ENCODE data around the gene LORICRIN.
A peak's percentile ranks its signal among the peaks of the same experiment; 100 is the strongest.

Gene LORICRIN

GRCh38 chr1:153265457-153265856 lies 6.0 kb downstream of the LORICRIN start:
- in situ Hi-C loops (cut with MboI; ENCODE audit: low sequenced_read_pairs, unreplicated experiment) = no loop called here
- no peak for TF ChIP-seq CTCF (IDR thresholded peaks at IDR 0.05; ENCODE audit: borderline replicate concordance, control extremely low read depth, extremely low read depth, insufficient read depth, missing control alignments)
- no peak for DNase-seq (ENCODE audit: low spot score)

- no peak for DNase-seq (ENCODE audit: low spot score)
- in situ Hi-C loops (cut with MboI; ENCODE audit: low sequenced_read_pairs, unreplicated experiment) = no loop called here
- TF ChIP-seq CTCF (IDR thresholded peaks at IDR 0.05; ENCODE audit: borderline replicate concordance, control extremely low read depth, extremely low read depth, insufficient read depth, missing control alignments) = no peak
These were observed 12.2 kb downstream of the LORICRIN start for GRCh38 chr1:153271711-153272110.

GRCh38 chr1:153272186-153272585 lies 12.7 kb downstream of the LORICRIN start:
- DNase-seq (ENCODE audit: low spot score) = no peak
- no peak for TF ChIP-seq CTCF (IDR thresholded peaks at IDR 0.05; ENCODE audit: borderline replicate concordance, control extremely low read depth, extremely low read depth, insufficient read depth, missing control alignments)
- in situ Hi-C loops (cut with MboI; ENCODE audit: low sequenced_read_pairs, unreplicated experiment) = no loop called here

- TF ChIP-seq CTCF (IDR thresholded peaks at IDR 0.05; ENCODE audit: borderline replicate concordance, control extremely low read depth, extremely low read depth, insufficient read depth, missing control alignments) = peak; percentile 73
- in situ Hi-C loops (cut with MboI; ENCODE audit: low sequenced_read_pairs, unreplicated experiment) = no loop called here
- DNase-seq (ENCODE audit: low spot score) = no peak
These were observed 18.4 kb downstream of the LORICRIN start for GRCh38 chr1:153277852-153278251.

- in situ Hi-C loops (cut with MboI; ENCODE audit: low sequenced_read_pairs, unreplicated experiment) = no loop called here
- DNase-seq (ENCODE audit: low spot score) = peak; percentile 66
- TF ChIP-seq CTCF (IDR thresholded peaks at IDR 0.05; ENCODE audit: borderline replicate concordance, control extremely low read depth, extremely low read depth, insufficient read depth, missing control alignments) = peak; percentile 70
These were observed 29.3 kb downstream of the LORICRIN start for GRCh38 chr1:153288634-153289275.

GRCh38 chr1:153291514-153291913 lies 32.0 kb downstream of the LORICRIN start:
- TF ChIP-seq CTCF (IDR thresholded peaks at IDR 0.05; ENCODE audit: borderline replicate concordance, control extremely low read depth, extremely low read depth, insufficient read depth, missing control alignments) = no peak
- peak; percentile 62 for DNase-seq (ENCODE audit: low spot score)
- in situ Hi-C loops (cut with MboI; ENCODE audit: low sequenced_read_pairs, unreplicated experiment) = no loop called here

Measured in GM13976 (cell line).